Stimulated activated naive CD8-positive, alpha-beta T cell treated with anti-CD3 and anti-CD28 coated beads, Interleukin-15, Interleukin-2, amounts not matched to agents 100 ng/mL and 50 ng/mL, for 24 hours (primary cell): ENCODE data around the gene ARF4.

Experiments
- H3K27ac Mint-ChIP-seq: one replicate; pipeline ENCODE4 v1.8.0; 2021; ENCODE audit warnings: mild to moderate bottlenecking, mixed read lengths
- H3K27me3 Mint-ChIP-seq: one replicate; pipeline ENCODE4 v1.8.0; 2021; ENCODE audit warnings: mixed read lengths
- H3K36me3 Mint-ChIP-seq: one replicate; pipeline ENCODE4 v1.8.0; 2021; ENCODE audit warnings: low read depth, mixed read lengths
- H3K4me1 Mint-ChIP-seq: one replicate; pipeline ENCODE4 v1.8.0; 2021; ENCODE audit warnings: low read depth, mixed read lengths
- H3K4me3 Mint-ChIP-seq: one replicate; pipeline ENCODE4 v1.8.0; 2021; ENCODE audit warnings: mild to moderate bottlenecking, mixed read lengths
- H3K9me3 Mint-ChIP-seq: one replicate; pipeline ENCODE4 v1.8.0; 2021; ENCODE audit warnings: mixed read lengths

ARF4 gene

DNA sequence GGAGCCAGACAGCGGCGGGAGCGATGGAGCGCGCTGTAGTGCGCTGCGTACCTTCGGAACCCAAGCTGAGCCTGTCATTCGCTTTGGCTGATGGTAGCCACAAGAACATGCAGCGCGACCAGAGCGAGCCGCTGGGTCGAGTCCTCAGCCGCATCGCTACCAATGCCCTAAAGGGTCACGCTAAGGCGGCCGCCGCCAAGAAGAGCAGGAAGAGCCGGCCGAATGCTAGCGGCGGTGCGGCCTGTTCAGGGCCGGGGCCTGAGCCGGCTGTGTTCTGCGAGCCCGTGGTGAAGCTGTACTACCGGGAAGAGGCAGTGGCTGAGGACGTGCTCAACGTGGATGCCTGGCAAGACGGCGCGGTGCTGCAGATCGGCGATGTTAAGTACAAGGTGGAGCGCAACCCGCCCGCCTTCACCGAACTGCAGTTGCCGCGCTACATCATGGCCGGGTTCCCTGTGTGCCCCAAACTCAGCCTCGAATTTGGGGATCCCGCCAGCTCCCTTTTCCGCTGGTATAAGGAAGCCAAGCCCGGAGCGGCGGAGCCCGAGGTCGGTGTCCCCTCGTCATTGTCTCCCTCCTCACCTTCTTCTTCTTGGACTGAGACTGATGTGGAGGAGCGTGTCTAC, 40.6 kb downstream of the ARF4 start:
- Mint-ChIP-seq H3K27me3 (no peaks in the 10 kb centered on the region), H3K4me1 (peaks cover 54% of the 10 kb centered on the region), H3K36me3 (peaks cover 42% of the 10 kb centered on the region), H3K27ac (peak overlapping the region; percentile 98), H3K4me3 (peak overlapping the region; percentile 97), H3K9me3 (no peaks in the 10 kb centered on the region)

DNA sequence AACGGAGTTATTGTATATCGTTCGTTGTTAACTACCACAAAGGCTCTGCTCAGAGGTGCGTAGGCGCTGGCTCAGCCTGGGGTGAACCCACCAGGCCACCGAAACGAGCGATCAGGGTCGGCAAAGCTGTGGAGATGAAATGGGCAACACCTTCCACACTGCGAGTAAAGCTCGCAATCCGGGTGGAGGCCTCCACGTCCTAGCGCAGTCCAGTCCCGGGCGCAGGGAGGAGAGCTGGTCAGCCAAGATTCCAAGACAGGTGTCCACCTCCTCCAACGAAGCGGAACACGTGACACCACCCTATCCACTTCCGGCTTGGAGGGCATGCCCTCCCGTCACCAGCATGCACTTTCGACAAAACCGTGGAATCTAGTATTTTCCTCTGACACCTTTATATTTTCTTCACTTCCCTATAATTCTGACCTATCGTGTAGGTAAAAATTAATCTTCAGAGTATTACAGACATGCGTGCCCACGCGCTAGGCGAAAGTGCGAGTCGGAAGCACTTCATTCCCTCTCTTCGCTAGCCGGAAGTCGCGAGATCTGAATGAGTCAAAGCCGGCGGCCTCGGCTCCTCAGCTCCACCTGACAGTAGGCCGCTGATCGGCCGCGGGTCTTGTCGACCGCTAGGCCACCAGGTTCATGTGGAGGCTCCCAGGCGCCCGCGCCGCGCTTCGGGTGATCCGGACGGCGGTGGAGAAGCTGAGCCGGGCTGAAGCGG, 41.2 kb downstream of the ARF4 start, which contains the start of gene PDE12:
TSS of gene PDE12 (plus strand) at position 537 of the 721 bp plus-strand sequence. CDS start at position 643, 106 bp downstream.
- Mint-ChIP-seq H3K27ac (peak within 1 kb of the TSS; percentile 98), H3K27me3 (no peaks in the 10 kb centered on the region), H3K4me3 (peak within 1 kb of the TSS; percentile 97), H3K4me1 (peaks cover 48% of the 10 kb centered on the region), H3K36me3 (peaks cover 39% of the 10 kb centered on the region), H3K9me3 (no peaks in the 10 kb centered on the region)

DNA sequence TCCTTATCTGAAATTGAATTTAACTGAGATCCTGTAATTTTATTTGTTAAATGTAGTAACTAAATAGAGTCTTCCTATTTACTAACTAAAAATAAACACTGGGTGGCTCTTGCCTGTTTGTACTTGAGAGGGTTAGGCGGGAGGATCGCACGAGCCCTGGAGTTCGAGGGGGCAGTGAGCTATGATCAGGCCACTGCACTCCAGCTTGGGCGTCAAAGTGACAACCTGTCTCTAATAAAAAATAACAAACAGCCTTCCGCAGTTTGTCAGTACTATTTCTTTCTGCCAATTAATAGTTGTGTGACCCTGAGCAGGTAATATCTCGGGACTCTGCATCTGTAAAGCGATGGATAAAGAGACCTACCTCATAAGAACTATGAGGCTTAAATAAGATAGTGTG, 41.8 kb downstream of the ARF4 start:
- Mint-ChIP-seq H3K4me1 (peaks cover 42% of the 10 kb centered on the region), H3K27me3 (no peaks in the 10 kb centered on the region), H3K36me3 (peaks cover 33% of the 10 kb centered on the region), H3K9me3 (no peaks in the 10 kb centered on the region), H3K4me3 (peak overlapping the region; percentile 97), H3K27ac (peak overlapping the region; percentile 98)

DNA sequence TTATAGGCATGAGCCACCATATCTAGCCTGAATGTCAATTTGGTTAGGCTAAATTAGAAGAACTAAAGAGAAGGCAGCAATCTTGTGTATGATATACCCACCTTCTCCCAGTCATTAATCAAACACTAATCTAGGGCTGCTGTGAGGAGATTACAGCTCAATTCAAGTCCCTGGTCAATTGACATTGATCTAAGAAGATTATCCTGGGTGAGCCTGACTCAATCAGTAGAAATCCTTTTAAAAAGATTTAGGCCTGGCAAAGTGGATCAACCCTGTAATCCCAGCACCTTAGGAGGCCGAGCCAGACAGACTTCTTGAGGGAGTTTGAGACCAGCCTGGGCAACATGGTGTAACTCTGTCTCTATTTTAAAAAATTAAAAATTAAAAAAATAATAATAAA, 50.5 kb downstream of the ARF4 start:
- peaks cover 10% of the 10 kb centered on the region for H3K4me1 Mint-ChIP-seq
- no peaks in the 10 kb centered on the region for H3K36me3 Mint-ChIP-seq
- H3K4me3 Mint-ChIP-seq, result no peak overlapping the region
- H3K27me3 Mint-ChIP-seq, result no peaks in the 10 kb centered on the region
- no peaks in the 10 kb centered on the region for H3K9me3 Mint-ChIP-seq
- no peak overlapping the region for H3K27ac Mint-ChIP-seq

DNA sequence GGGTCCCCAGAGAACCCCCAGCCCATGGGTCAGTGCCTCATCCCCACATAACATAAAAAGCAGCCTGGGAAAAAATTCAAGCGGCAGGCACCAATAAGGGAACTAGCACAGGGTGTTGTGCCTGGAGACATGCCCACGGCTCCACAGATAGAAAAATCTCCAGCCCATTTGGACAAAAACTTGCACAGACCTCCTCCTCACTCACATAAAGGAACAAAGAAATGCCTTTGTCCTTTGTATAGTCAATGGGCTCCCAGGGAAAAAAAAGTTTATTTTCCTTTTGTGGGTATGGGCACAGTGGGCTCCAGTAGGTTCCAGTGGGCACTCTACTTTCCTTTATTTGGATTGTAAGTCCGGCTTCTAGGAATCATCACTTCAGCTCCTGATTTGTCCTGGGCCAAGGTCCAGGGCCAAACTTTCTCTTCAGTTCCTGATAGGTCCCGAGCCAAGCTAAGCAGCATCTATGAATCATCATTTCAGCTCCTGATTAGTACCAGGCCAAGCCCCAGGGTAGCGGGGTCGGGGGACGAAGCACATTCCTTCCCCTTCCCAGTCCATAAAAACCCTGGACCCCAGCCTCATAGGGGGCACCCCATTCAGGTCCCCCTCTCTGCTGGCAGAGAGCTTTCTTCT, 51.4 kb downstream of the ARF4 start:
- H3K4me3 Mint-ChIP-seq, result no peak overlapping the region
- H3K9me3 Mint-ChIP-seq, result no peaks in the 10 kb centered on the region
- no peak overlapping the region for H3K27ac Mint-ChIP-seq
- H3K4me1 Mint-ChIP-seq, result peaks cover 10% of the 10 kb centered on the region
- no peaks in the 10 kb centered on the region for H3K36me3 Mint-ChIP-seq
- H3K27me3 Mint-ChIP-seq, result no peaks in the 10 kb centered on the region

DNA sequence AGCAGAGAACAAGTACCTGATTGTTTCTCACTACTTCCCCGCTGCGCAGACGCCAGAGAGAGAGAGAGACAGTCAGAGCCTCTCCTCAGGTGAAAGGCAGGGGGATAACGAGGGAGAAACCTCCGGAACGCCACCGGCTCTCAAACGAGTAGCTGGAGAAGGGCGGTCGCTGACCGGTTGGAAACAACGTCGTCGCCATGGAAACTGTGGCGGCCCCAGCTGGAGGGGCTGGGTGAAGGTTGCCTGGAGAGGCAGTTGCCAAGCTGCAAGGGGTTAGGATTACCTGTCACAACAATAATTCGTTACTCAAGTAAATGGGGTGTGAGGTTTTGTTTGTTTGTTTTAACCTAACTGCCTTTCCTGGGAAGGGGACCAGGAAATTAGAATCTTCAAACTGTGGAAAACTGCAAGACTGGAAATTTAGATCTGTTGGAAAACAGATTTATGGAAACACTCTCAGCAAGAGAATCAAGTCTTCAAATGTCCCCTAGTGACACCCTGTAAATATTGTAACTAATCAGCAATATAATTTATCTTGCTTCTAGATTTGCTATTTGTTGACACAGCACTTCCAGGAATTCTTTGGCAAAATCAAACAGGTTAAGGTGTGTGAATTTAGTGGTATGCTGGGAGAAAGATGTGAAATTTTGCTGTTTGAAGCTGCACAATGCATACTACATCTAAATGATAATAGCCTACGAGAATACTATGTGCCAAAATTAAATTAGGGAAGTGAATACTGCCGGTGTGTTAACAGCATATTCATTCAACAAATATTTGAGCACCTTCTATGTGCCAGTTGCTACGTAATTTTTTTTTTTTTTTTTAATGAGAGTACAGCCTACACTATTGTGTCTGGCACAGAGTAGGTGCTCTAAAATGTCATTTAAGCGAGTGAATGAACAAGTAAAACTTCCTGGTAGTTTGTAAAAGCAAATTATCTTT, 52.7 kb downstream of the ARF4 start, which contains the start of gene DNAH12:
TSS of gene DNAH12 (minus strand) at position 164 of the 945 bp plus-strand sequence. CDS start 1,474 bp downstream, outside the sequence.
- no peak within 1 kb of the TSS for H3K27ac Mint-ChIP-seq
- H3K36me3 Mint-ChIP-seq, result no peaks in the 10 kb centered on the region
- H3K4me3 Mint-ChIP-seq, result no peak within 1 kb of the TSS
- no peaks in the 10 kb centered on the region for H3K9me3 Mint-ChIP-seq
- no peaks in the 10 kb centered on the region for H3K27me3 Mint-ChIP-seq
- peaks cover 10% of the 10 kb centered on the region for H3K4me1 Mint-ChIP-seq

DNA sequence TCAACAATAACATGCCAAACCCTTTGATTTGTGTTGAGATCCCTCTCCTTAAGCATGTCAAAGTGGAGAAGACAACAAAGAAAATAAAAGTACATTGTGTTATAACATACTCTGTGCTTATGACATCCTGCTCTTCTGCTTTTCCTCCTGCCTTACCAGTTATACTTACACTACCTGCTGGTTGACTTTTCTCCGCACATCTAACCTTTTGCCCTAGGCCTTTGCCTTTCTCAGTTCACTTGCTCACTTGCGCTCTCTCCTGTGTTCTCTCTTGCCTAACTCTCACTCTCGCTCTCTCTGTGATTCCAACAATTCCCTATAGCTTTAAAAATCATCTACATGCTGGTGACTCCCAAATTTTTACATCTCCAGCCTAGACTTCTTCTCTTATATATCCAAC, 58.7 kb downstream of the ARF4 start:
- no peaks in the 10 kb centered on the region for H3K4me1 Mint-ChIP-seq
- H3K27ac Mint-ChIP-seq, result no peak overlapping the region
- H3K36me3 Mint-ChIP-seq, result no peaks in the 10 kb centered on the region
- no peaks in the 10 kb centered on the region for H3K9me3 Mint-ChIP-seq
- H3K4me3 Mint-ChIP-seq, result no peak overlapping the region
- no peaks in the 10 kb centered on the region for H3K27me3 Mint-ChIP-seq

DNA sequence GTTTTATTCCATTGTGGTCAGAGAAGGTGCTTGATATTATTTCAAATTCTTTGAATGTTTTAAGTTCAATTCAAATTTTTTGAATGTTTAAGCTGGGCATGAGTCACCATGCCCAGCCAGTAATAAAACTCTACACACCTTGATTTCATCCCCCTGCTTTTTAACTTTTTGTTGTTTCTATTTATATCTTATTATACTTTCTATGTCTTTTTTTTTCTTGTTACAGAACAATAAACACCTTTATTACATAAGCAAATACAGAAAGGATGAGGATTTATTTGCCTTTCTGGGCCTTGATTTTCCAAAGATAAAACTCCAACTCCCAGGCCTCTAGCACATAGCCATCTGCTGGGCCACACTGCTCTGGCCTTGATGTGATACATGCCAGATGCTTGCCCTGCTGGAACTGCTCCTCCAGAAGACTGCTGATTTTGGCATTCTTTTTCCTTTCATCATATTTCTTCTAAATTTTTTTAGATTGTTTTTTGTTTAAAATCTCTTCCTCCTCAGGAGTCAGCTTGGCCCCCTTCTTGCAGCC, 67.0 kb downstream of the ARF4 start:
- H3K36me3 Mint-ChIP-seq, result no peaks in the 10 kb centered on the region
- no peaks in the 10 kb centered on the region for H3K4me1 Mint-ChIP-seq
- no peaks in the 10 kb centered on the region for H3K9me3 Mint-ChIP-seq
- no peak overlapping the region for H3K27ac Mint-ChIP-seq
- no peak overlapping the region for H3K4me3 Mint-ChIP-seq
- H3K27me3 Mint-ChIP-seq, result peaks cover 3% of the 10 kb centered on the region
